Activated naive CD4-positive, alpha-beta T cell treated with anti-CD3 and anti-CD28 coated beads, Interleukin-2, amount 50 U/mL, for 24 hours (primary cell): ENCODE data around the gene CARD9.

ENCODE experiments used
- H3K27ac Mint-ChIP-seq: one replicate; pipeline ENCODE4 v1.8.0; 2021; ENCODE audit warnings: mild to moderate bottlenecking, mixed read lengths
- H3K27me3 Mint-ChIP-seq: one replicate; pipeline ENCODE4 v1.8.0; 2021; ENCODE audit warnings: mixed read lengths
- H3K36me3 Mint-ChIP-seq: one replicate; pipeline ENCODE4 v1.8.0; 2021; ENCODE audit warnings: mixed read lengths
- H3K4me1 Mint-ChIP-seq: one replicate; pipeline ENCODE4 v1.8.0; 2021; ENCODE audit warnings: mixed read lengths
- H3K4me3 Mint-ChIP-seq: one replicate; pipeline ENCODE4 v1.8.0; 2021; ENCODE audit warnings: mild to moderate bottlenecking, mixed read lengths
- H3K9me3 Mint-ChIP-seq: one replicate; pipeline ENCODE4 v1.8.0; 2021; ENCODE audit warnings: mixed read lengths

Gene CARD9

GRCh38 chr9:136331556-136332481 lies 41.6 kb downstream of the CARD9 start:
- Mint-ChIP-seq H3K4me3 (no peak overlapping the region), H3K4me1 (peaks cover 4% of the 10 kb centered on the region), H3K9me3 (no peaks in the 10 kb centered on the region), H3K36me3 (no peaks in the 10 kb centered on the region), H3K27me3 (no peaks in the 10 kb centered on the region), H3K27ac (no peak overlapping the region)

GRCh38 chr9:136331030-136331429 lies 42.4 kb downstream of the CARD9 start:
- Mint-ChIP-seq H3K4me1 (peaks cover 4% of the 10 kb centered on the region), H3K9me3 (no peaks in the 10 kb centered on the region), H3K27ac (no peak overlapping the region), H3K36me3 (no peaks in the 10 kb centered on the region), H3K4me3 (no peak overlapping the region), H3K27me3 (no peaks in the 10 kb centered on the region)

GRCh38 chr9:136330406-136330990 lies 43.0 kb downstream of the CARD9 start:
- no peaks in the 10 kb centered on the region for H3K36me3 Mint-ChIP-seq
- H3K9me3 Mint-ChIP-seq: no peaks in the 10 kb centered on the region
- H3K4me3 Mint-ChIP-seq: no peak overlapping the region
- H3K27ac Mint-ChIP-seq: no peak overlapping the region
- H3K27me3 Mint-ChIP-seq: no peaks in the 10 kb centered on the region
- peaks cover 4% of the 10 kb centered on the region for H3K4me1 Mint-ChIP-seq

- Mint-ChIP-seq H3K9me3 (no peaks in the 10 kb centered on the region), H3K36me3 (no peaks in the 10 kb centered on the region), H3K4me1 (peaks cover 4% of the 10 kb centered on the region), H3K27me3 (no peaks in the 10 kb centered on the region), H3K4me3 (peak overlapping the region; percentile 26), H3K27ac (no peak overlapping the region)
Measured at GRCh38 chr9:136329636-136330405, 43.6 kb downstream of the CARD9 start.

GRCh38 chr9:136329211-136329627 lies 44.2 kb downstream of the CARD9 start:
- H3K27me3 Mint-ChIP-seq: no peaks in the 10 kb centered on the region
- peaks cover 4% of the 10 kb centered on the region for H3K4me1 Mint-ChIP-seq
- H3K9me3 Mint-ChIP-seq: no peaks in the 10 kb centered on the region
- H3K27ac Mint-ChIP-seq: no peak overlapping the region
- no peaks in the 10 kb centered on the region for H3K36me3 Mint-ChIP-seq
- H3K4me3 Mint-ChIP-seq: peak overlapping the region; percentile 26

GRCh38 chr9:136328622-136329041 lies 44.8 kb downstream of the CARD9 start:
- Mint-ChIP-seq H3K4me3 (peak overlapping the region; percentile 67), H3K27me3 (no peaks in the 10 kb centered on the region), H3K27ac (no peak overlapping the region), H3K9me3 (no peaks in the 10 kb centered on the region), H3K36me3 (no peaks in the 10 kb centered on the region), H3K4me1 (peaks cover 4% of the 10 kb centered on the region)

GRCh38 chr9:136328011-136328621 lies 45.4 kb downstream of the CARD9 start:
- peaks cover 4% of the 10 kb centered on the region for H3K4me1 Mint-ChIP-seq
- no peak overlapping the region for H3K27ac Mint-ChIP-seq
- peak overlapping the region; percentile 67 for H3K4me3 Mint-ChIP-seq
- H3K36me3 Mint-ChIP-seq: no peaks in the 10 kb centered on the region
- no peaks in the 10 kb centered on the region for H3K9me3 Mint-ChIP-seq
- no peaks in the 10 kb centered on the region for H3K27me3 Mint-ChIP-seq

GRCh38 chr9:136327304-136327974 lies 46.0 kb downstream of the CARD9 start, which contains the start of gene GPSM1:
Gene GPSM1 (plus strand): TSS chr9:136327539. CDS start chr9:136327696, 157 bp downstream.
- Mint-ChIP-seq H3K4me1 (peaks cover 4% of the 10 kb centered on the region), H3K36me3 (no peaks in the 10 kb centered on the region), H3K27ac (peak within 1 kb of the TSS; percentile 17), H3K4me3 (peak within 1 kb of the TSS; percentile 72), H3K27me3 (no peaks in the 10 kb centered on the region), H3K9me3 (no peaks in the 10 kb centered on the region)

- H3K4me1 Mint-ChIP-seq: peaks cover 4% of the 10 kb centered on the region
- peak overlapping the region; percentile 17 for H3K27ac Mint-ChIP-seq
- no peaks in the 10 kb centered on the region for H3K36me3 Mint-ChIP-seq
- peak overlapping the region; percentile 72 for H3K4me3 Mint-ChIP-seq
- no peaks in the 10 kb centered on the region for H3K9me3 Mint-ChIP-seq
- H3K27me3 Mint-ChIP-seq: no peaks in the 10 kb centered on the region
Measured at GRCh38 chr9:136326761-136327303, 46.6 kb downstream of the CARD9 start.

GRCh38 chr9:136326061-136326760 lies 47.3 kb downstream of the CARD9 start:
- Mint-ChIP-seq H3K27ac (no peak overlapping the region), H3K4me3 (peak overlapping the region; percentile 72), H3K4me1 (peaks cover 4% of the 10 kb centered on the region), H3K27me3 (no peaks in the 10 kb centered on the region), H3K9me3 (no peaks in the 10 kb centered on the region), H3K36me3 (no peaks in the 10 kb centered on the region)

GRCh38 chr9:136325358-136325757 lies 48.1 kb downstream of the CARD9 start:
- H3K4me1 Mint-ChIP-seq: peaks cover 4% of the 10 kb centered on the region
- H3K36me3 Mint-ChIP-seq: no peaks in the 10 kb centered on the region
- no peak overlapping the region for H3K27ac Mint-ChIP-seq
- H3K4me3 Mint-ChIP-seq: no peak overlapping the region
- H3K27me3 Mint-ChIP-seq: no peaks in the 10 kb centered on the region
- no peaks in the 10 kb centered on the region for H3K9me3 Mint-ChIP-seq

GRCh38 chr9:136324501-136325300 lies 48.8 kb downstream of the CARD9 start:
- Mint-ChIP-seq H3K4me3 (no peak overlapping the region), H3K36me3 (no peaks in the 10 kb centered on the region), H3K4me1 (peaks cover 4% of the 10 kb centered on the region), H3K27me3 (no peaks in the 10 kb centered on the region), H3K27ac (no peak overlapping the region), H3K9me3 (no peaks in the 10 kb centered on the region)

- H3K36me3 Mint-ChIP-seq: no peaks in the 10 kb centered on the region
- H3K27ac Mint-ChIP-seq: no peak overlapping the region
- H3K4me3 Mint-ChIP-seq: no peak overlapping the region
- no peaks in the 10 kb centered on the region for H3K9me3 Mint-ChIP-seq
- no peaks in the 10 kb centered on the region for H3K4me1 Mint-ChIP-seq
- no peaks in the 10 kb centered on the region for H3K27me3 Mint-ChIP-seq
Measured at GRCh38 chr9:136323371-136323789, 50.1 kb downstream of the CARD9 start.
